NB4 (cell line): ENCODE data around the gene TIA1.
"Not testable (repeated sequence)": the region's sequence is repeated elsewhere in the genome, so short reads cannot be mapped to it uniquely, and the experiment has no call there.

ENCODE experiments used
- DNase-seq: peaks from one replicate; pipeline ENCODE4 v3.0.0; 2010; ENCODE audit warnings: low read depth
- H3K4me3 ChIP-seq: one replicate; pipeline ENCODE4 v1.5.1; 2011; ENCODE audit warnings: mild to moderate bottlenecking, low read depth, low read length, moderate library complexity
- MYC ChIP-seq: IDR thresholded peaks from 2 replicates; pipeline ENCODE4 v1.6.1; 2011; ENCODE audit warnings: low read depth, low read length
- POLR2A ChIP-seq: IDR thresholded peaks from 2 replicates; pipeline ENCODE4 v1.6.1; 2011; ENCODE audit warnings: mild to moderate bottlenecking; ENCODE audit not compliant: insufficient read length; ENCODE audit errors: extremely low read depth
- TF ChIP-seq, protein P1 (sequence below): IDR thresholded peaks from 2 replicates; pipeline ENCODE4 v1.6.1; 2011; ENCODE audit warnings: low read depth, low read length
- TF ChIP-seq, protein P2 (sequence below): IDR thresholded peaks from one replicate; pipeline ENCODE4 v1.5.1; 2012; ENCODE audit warnings: low read depth, low read length

TIA1 gene, protein sequence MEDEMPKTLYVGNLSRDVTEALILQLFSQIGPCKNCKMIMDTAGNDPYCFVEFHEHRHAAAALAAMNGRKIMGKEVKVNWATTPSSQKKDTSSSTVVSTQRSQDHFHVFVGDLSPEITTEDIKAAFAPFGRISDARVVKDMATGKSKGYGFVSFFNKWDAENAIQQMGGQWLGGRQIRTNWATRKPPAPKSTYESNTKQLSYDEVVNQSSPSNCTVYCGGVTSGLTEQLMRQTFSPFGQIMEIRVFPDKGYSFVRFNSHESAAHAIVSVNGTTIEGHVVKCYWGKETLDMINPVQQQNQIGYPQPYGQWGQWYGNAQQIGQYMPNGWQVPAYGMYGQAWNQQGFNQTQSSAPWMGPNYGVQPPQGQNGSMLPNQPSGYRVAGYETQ

DNA sequence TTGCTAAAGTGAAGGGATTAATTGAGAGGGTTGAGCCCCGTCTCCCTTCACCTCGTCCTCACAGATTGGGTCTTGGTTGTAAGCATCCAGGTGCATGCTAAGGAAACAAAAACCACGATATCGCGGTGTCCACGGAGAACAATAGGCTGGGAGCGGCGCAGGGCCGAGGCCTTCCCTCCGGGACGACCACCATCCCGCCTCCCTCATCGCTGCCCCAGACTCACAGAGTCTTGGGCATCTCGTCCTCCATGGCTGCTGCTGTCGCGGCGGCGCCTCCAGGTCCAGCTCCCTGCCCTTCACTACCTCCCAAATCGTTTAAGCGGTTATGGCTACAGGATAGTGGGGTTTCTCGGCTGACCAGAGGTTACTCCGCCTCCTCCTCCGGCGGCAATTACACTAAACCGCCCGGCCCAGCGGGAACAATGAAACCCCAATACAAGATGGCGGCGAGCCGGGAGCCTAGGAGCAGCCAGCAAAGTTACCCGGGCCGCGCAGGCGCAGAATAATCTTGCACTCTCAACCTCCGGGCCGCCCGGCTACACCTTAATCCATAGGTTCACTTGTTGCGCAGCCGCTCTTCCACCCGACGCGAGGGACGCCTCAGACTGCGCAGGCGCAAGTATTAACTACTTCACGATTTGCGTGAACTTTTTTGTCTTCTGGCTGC, at the start of gene TIA1:
Gene TIA1 (minus strand): TSS at position 448 of the 667 bp plus-strand sequence. CDS start 198 bp downstream, at position 250.
- H3K4me3 ChIP-seq, result peak within 1 kb of the TSS; percentile 96
- peak; percentile 99 for DNase-seq
- TF ChIP-seq, protein P1, sequence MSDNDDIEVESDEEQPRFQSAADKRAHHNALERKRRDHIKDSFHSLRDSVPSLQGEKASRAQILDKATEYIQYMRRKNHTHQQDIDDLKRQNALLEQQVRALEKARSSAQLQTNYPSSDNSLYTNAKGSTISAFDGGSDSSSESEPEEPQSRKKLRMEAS, result no peak
- peak; percentile 93 for TF ChIP-seq POLR2A
- TF ChIP-seq, protein P2, sequence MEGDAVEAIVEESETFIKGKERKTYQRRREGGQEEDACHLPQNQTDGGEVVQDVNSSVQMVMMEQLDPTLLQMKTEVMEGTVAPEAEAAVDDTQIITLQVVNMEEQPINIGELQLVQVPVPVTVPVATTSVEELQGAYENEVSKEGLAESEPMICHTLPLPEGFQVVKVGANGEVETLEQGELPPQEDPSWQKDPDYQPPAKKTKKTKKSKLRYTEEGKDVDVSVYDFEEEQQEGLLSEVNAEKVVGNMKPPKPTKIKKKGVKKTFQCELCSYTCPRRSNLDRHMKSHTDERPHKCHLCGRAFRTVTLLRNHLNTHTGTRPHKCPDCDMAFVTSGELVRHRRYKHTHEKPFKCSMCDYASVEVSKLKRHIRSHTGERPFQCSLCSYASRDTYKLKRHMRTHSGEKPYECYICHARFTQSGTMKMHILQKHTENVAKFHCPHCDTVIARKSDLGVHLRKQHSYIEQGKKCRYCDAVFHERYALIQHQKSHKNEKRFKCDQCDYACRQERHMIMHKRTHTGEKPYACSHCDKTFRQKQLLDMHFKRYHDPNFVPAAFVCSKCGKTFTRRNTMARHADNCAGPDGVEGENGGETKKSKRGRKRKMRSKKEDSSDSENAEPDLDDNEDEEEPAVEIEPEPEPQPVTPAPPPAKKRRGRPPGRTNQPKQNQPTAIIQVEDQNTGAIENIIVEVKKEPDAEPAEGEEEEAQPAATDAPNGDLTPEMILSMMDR, result no peak
- no peak for TF ChIP-seq MYC

DNA sequence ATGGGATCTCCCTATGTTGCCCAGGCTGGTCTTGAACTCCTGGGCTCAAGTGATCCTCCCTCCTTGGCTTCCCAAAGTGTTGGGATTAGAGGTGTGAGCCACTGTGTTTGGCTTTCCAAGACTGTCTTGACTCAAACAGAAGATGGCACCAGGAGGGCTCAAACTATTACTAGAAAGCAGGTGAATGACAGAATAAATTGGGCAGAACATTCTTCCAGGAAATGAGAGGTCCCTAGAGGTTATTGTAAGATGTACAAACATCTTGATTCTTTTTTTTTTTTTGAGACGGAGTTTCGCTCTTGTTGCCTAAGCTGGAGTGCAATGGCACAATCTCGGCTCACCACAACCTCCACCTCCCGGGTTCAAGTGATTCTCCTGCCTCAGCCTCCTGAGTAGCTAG, 49.4 kb upstream of the TIA1 start:
- DNase-seq, H3K4me3 ChIP-seq: not testable (repeated sequence)

DNA sequence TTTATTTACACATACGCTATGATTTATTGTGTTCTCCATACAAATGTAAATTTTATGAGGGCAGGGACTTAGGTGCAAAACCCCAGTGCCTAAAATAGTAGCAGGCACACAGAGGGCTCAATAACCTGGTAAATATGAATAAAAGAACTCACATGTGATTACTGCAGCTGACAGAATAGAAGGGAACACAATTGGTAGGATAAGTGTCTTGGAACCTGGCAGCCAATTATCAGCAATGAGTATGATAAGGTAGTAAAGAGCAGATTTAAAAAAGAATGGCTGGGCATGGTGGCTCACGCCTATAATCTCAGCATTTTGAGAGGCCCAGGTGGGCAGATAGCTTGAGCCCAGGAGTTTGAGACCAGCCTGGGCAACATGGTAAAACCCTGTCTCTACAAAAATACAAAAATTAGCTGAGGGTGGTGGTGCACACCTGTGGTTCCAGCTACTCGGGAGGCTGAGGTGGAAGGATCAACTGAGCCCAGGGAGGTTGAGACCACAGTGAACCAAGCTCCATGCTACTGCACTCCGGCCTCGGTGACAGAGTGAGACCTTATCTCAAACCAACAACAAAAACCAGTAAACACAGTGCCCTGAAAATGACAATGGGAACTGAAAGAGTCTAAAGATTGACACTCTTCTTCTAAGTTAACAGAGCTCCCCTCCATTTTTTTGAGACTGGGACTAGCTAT, 35.2 kb upstream of the TIA1 start:
- TF ChIP-seq POLR2A (no peak), MYC (no peak)
- TF ChIP-seq, protein P1, result no peak
- TF ChIP-seq, protein P2, result no peak
- no peak for DNase-seq
- H3K4me3 ChIP-seq, result no peak overlapping the region

DNA sequence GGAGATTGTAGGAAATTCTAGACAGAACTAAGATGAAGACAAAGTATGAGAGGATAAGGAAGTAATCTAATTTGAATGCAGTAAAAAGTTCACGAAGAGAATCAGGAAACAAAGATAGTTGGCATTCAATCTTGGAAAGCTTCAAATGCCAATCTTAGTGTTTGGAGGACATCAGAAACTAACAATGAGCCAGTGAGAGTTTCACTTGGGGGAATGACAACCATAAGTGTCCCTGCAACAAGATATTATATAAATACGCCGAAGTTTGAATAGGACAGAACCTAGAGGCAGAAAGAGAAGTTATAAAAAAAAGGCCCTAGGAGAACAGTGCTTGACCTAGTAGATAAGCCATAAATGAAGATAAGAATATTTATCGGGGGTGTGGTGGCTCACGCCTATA, 34.0 kb upstream of the TIA1 start:
- DNase-seq, result no peak
- TF ChIP-seq POLR2A (no peak), MYC (no peak)
- TF ChIP-seq, protein P1, result no peak
- TF ChIP-seq, protein P2, result no peak
- H3K4me3 ChIP-seq, result no peak overlapping the region

DNA sequence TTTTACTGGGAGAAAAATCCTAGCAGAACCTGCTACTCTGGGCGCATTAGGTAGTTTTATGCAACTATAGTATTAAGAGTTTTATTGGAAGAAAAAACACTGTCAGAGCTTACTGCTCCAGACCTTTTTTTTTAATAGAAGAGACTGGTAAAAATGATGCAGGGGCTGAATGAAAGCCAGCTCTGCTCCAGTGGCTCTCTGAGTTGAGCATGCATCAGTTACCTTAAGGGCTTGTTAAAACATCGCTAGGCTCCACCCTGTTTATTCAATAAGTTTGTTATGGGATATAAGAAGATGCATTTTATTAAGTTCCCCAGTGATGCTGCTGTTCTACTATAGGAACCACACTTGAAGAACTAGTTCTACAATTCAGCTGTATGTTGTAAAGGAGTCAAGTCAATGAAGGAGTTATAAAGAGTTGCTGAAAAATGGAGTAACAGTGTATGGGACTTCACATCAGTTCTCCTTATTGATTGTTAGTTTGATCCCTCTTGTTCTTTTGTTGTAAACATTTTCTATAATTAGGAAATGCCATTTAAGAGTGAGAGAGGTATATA, 31.9 kb upstream of the TIA1 start:
- DNase-seq, result no peak
- TF ChIP-seq, protein P1, result no peak
- TF ChIP-seq POLR2A (no peak), MYC (no peak)
- TF ChIP-seq, protein P2, result no peak
- H3K4me3 ChIP-seq, result no peak overlapping the region

DNA sequence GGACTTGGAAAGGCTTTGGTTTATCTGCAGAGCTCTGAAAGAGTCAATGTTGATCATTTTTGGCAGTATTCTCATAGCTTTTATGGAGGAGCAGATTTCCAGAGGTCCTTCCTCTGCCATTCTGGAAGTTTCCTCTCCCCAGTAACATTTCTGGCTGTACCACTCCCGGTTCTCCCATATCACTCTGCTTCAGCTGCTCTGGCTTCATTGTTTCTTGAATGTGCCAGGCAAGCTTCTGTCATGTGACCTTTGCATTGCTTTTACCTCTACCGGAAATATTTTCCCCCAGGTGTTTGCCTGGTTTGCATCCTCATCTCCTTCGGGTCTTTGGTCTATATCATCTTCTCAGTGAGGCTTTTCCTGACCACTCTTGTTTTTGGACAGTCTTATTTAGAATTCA, 21.9 kb upstream of the TIA1 start:
- TF ChIP-seq, protein P1, result no peak
- TF ChIP-seq MYC (no peak), POLR2A (no peak)
- TF ChIP-seq, protein P2, result no peak
- no peak overlapping the region for H3K4me3 ChIP-seq
- no peak for DNase-seq

DNA sequence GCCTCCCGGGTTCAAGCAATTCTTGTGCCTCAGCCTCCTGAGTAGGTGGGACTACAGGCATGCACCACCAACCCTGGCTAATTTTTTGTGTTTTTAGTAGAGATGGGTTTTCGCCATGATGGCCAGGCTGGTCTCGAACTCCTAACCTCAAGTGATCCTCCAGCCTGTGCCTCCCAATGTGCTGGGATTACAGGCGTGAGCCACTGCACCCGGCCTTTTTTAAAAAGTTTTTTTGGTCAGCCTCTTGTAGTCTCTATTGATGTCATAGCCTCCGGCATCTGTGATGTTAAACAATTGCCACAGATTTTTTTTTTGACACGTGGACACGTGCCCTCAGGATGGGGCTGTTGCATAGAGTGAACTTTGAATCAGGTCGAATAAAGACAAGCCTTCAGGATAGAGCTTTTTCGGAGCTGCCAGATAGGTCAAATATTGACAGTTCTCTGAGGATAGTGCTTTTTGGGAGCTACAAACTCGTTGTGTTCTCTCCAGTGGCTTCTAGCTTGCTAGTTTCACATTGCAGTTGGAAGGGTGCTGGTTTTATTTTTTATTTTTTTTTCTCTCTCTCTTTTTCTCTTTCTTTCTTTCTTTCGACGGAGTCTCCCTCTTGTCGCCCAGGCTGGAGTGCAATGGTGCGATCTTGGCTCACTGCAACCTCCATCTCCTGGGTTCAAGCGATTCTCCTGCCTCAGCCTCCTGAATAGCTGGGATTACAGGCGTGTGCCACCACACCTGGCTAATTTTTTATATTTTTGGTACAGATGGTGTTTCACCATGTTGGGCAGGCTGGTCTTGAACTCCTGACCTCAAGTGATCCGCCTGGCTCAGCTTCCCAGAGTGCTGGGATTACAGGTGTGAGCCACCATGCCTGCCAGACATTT, 21.2 kb upstream of the TIA1 start:
- DNase-seq, H3K4me3 ChIP-seq: not testable (repeated sequence)

DNA sequence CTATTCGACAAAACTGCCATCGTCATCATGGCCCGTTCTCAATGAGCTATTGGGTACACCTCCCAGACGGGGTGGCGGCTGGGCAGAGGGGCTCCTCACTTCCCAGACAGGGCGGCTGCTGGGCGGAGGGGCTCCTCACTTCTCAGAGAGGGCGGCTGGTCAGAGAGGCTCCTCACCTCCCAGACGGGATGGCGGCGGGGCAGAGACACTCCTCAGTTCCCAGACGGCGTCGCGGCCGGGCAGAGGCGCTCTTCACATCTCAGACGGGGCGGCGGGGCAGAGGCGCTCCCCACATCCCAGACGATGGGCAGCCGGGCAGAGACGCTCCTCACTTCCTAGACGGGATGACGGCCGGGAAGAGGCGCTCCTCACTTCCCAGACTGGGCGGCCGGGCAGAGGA, 18.5 kb upstream of the TIA1 start:
- not testable (repeated sequence) for DNase-seq, H3K4me3 ChIP-seq
